Measurements from ENCODE around the gene ARF5. TPM values are rescaled to one million over a fixed set of nuclear protein-coding genes. Genes with fewer than 3 reads are reported as not detected.

The ARF5 gene
- total RNA-seq, 1 donor from 2014 or later, result 96.2 TPM

- no peak for DNase-seq (ENCODE audit: low spot score)
Measured at GRCh38 chr7:127588697-127589482, 679 bp downstream of the ARF5 start.

GRCh38 chr7:127589896-127590295 is 1.7 kb downstream of the ARF5 start:
- no peak for DNase-seq (ENCODE audit: low spot score)

GRCh38 chr7:127591189-127591588 is 3.0 kb downstream of the ARF5 start:
- DNase-seq (ENCODE audit: low spot score), result no peak

- DNase-seq (ENCODE audit: low spot score), result no peak
Measured at GRCh38 chr7:127591591-127591990, 3.4 kb downstream of the ARF5 start.

GRCh38 chr7:127592550-127592949 is 4.3 kb downstream of the ARF5 start:
- DNase-seq (ENCODE audit: low spot score), result no peak

GRCh38 chr7:127594490-127594889 is 6.3 kb downstream of the ARF5 start:
- DNase-seq (ENCODE audit: low spot score), result no peak

- DNase-seq (ENCODE audit: low spot score), result no peak
Measured at GRCh38 chr7:127595737-127596136, 7.5 kb downstream of the ARF5 start.

GRCh38 chr7:127598318-127598717 is 10.1 kb downstream of the ARF5 start:
- no peak for DNase-seq (ENCODE audit: low spot score)

- no peak for DNase-seq (ENCODE audit: low spot score)
Measured at GRCh38 chr7:127600885-127601284, 12.7 kb downstream of the ARF5 start.

GRCh38 chr7:127608446-127608845 is 20.2 kb downstream of the ARF5 start:
- no peak for DNase-seq (ENCODE audit: low spot score)

- DNase-seq (ENCODE audit: low spot score), result no peak
Measured at GRCh38 chr7:127609297-127609696, 21.1 kb downstream of the ARF5 start.

- no peak for DNase-seq (ENCODE audit: low spot score)
Measured at GRCh38 chr7:127612263-127612662, 24.1 kb downstream of the ARF5 start.

- DNase-seq (ENCODE audit: low spot score), result no peak
Measured at GRCh38 chr7:127616724-127617123, 28.5 kb downstream of the ARF5 start.

- no peak for DNase-seq (ENCODE audit: low spot score)
Measured at GRCh38 chr7:127618042-127618441, 29.8 kb downstream of the ARF5 start, which contains the start of gene PAX4. Gene PAX4 (minus strand): TSS chr7:127618142. CDS start chr7:127615928, 2,214 bp downstream.

- DNase-seq (ENCODE audit: low spot score), result no peak
Measured at GRCh38 chr7:127618775-127619174, 30.6 kb downstream of the ARF5 start.

- no peak for DNase-seq (ENCODE audit: low spot score)
Measured at GRCh38 chr7:127619681-127620405, 31.6 kb downstream of the ARF5 start.

GRCh38 chr7:127620406-127621233 is 32.4 kb downstream of the ARF5 start:
- no peak for DNase-seq (ENCODE audit: low spot score)

GRCh38 chr7:127625331-127625730 is 37.1 kb downstream of the ARF5 start:
- DNase-seq (ENCODE audit: low spot score), result no peak

- no peak for DNase-seq (ENCODE audit: low spot score)
Measured at GRCh38 chr7:127628445-127628844, 40.2 kb downstream of the ARF5 start.

GRCh38 chr7:127629268-127629854 is 41.1 kb downstream of the ARF5 start:
- DNase-seq (ENCODE audit: low spot score), result no peak

- no peak for DNase-seq (ENCODE audit: low spot score)
Measured at GRCh38 chr7:127632276-127632910, 44.2 kb downstream of the ARF5 start.

Data from mesenteric fat pad (tissue), 1 donor.